Measurements from ENCODE around the gene CTSZ. TPM values are rescaled to one million over a fixed set of nuclear protein-coding genes. Genes with fewer than 3 reads are reported as not detected.

The CTSZ gene
- total RNA-seq, 1 experiment from 2014 or later = 113 TPM

GRCh38 chr20:59015411-59015810 lies 8.4 kb upstream of the CTSZ start:
- Histone ChIP-seq H3K27ac (ENCODE audit: low read length) (no peak overlapping the region), H3K9me3 (ENCODE audit: control insufficient read depth, insufficient read depth, low read depth, low read length) (no peaks in the 10 kb centered on the region), H3K27me3 (ENCODE audit: control insufficient read depth, insufficient read depth, low read length) (no peaks in the 10 kb centered on the region), H3K36me3 (ENCODE audit: control insufficient read depth, insufficient read depth, low read length) (no peaks in the 10 kb centered on the region), H3K4me3 (ENCODE audit: low read depth in 2 of 2, low read length in 2 of 2) (no peak overlapping the region), H3K4me1 (ENCODE audit: control insufficient read depth, insufficient read depth, low read length) (peaks cover 3% of the 10 kb centered on the region; the same call in 1 of the 2 replicates)
- in situ Hi-C loops (cut with HindIII; ENCODE audit: low pct_unique_long_range_greater_than_20kb, low sequenced_read_pairs) = no loop called here
- ChIA-PET POLR2A (no interaction called here), CTCF (no interaction called here)
- no peak for DNase-seq (ENCODE audit: low read depth, low spot score)
- no peak for ATAC-seq
- TF ChIP-seq REST (IDR thresholded peaks at IDR 0.05; ENCODE audit: insufficient read depth in 1 of 2, low read depth in 2 of 2, low read length in 1 of 2) = no peak
- TF ChIP-seq POLR2AphosphoS5 (IDR thresholded peaks at IDR 0.05; ENCODE audit: low read depth, low read length) = no peak
- TF ChIP-seq, protein P1, sequence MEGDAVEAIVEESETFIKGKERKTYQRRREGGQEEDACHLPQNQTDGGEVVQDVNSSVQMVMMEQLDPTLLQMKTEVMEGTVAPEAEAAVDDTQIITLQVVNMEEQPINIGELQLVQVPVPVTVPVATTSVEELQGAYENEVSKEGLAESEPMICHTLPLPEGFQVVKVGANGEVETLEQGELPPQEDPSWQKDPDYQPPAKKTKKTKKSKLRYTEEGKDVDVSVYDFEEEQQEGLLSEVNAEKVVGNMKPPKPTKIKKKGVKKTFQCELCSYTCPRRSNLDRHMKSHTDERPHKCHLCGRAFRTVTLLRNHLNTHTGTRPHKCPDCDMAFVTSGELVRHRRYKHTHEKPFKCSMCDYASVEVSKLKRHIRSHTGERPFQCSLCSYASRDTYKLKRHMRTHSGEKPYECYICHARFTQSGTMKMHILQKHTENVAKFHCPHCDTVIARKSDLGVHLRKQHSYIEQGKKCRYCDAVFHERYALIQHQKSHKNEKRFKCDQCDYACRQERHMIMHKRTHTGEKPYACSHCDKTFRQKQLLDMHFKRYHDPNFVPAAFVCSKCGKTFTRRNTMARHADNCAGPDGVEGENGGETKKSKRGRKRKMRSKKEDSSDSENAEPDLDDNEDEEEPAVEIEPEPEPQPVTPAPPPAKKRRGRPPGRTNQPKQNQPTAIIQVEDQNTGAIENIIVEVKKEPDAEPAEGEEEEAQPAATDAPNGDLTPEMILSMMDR (IDR thresholded peaks at IDR 0.05) = no peak
- no peak for TF ChIP-seq TCF7L2 (IDR thresholded peaks at IDR 0.05; ENCODE audit: low read depth, low read length)
- no peak for TF ChIP-seq SIN3A (IDR thresholded peaks at IDR 0.05; ENCODE audit: borderline replicate concordance, insufficient read depth, low read depth, low read length)
- BruUV-seq (replicated peaks) = no TSS peak
- intact Hi-C loops (cut with micrococcal nuclease; ENCODE audit: unreplicated experiment) = no loop called here

- CTCF ChIA-PET = no interaction called here
- H3K4me3 ChIP-seq (ENCODE audit: low read depth in 2 of 2, low read length in 2 of 2) = no peak overlapping the region
- in situ Hi-C loops (cut with HindIII; ENCODE audit: low pct_unique_long_range_greater_than_20kb, low sequenced_read_pairs) (no loop called here), intact Hi-C loops (cut with micrococcal nuclease; ENCODE audit: unreplicated experiment) (no loop called here)
- H3K27me3 ChIP-seq (ENCODE audit: control insufficient read depth, insufficient read depth, low read length) = no peaks in the 10 kb centered on the region
- TF ChIP-seq POLR2AphosphoS5 (IDR thresholded peaks at IDR 0.05; ENCODE audit: low read depth, low read length) = no peak
- TF ChIP-seq SIN3A (IDR thresholded peaks at IDR 0.05; ENCODE audit: borderline replicate concordance, insufficient read depth, low read depth, low read length) = no peak
- TF ChIP-seq, protein P1 (IDR thresholded peaks at IDR 0.05) = no peak
- no peak for TF ChIP-seq REST (IDR thresholded peaks at IDR 0.05; ENCODE audit: insufficient read depth in 1 of 2, low read depth in 2 of 2, low read length in 1 of 2)
- TF ChIP-seq TCF7L2 (IDR thresholded peaks at IDR 0.05; ENCODE audit: low read depth, low read length) = no peak
- no peaks in the 10 kb centered on the region for H3K36me3 ChIP-seq (ENCODE audit: control insufficient read depth, insufficient read depth, low read length)
- no peak for DNase-seq (ENCODE audit: low read depth, low spot score)
- ATAC-seq = no peak
- POLR2A ChIA-PET = no interaction called here
- H3K27ac ChIP-seq (ENCODE audit: low read length) = no peak overlapping the region
- H3K4me1 ChIP-seq (ENCODE audit: control insufficient read depth, insufficient read depth, low read length) = peaks cover 3% of the 10 kb centered on the region; the same call in 1 of the 2 replicates
- BruUV-seq (replicated peaks) = no TSS peak
- H3K9me3 ChIP-seq (ENCODE audit: control insufficient read depth, insufficient read depth, low read depth, low read length) = no peaks in the 10 kb centered on the region
These were observed 7.8 kb upstream of the CTSZ start for GRCh38 chr20:59014680-59015389.

All from Panc1 (cell line).